Stimulated activated CD8-positive, alpha-beta memory T cell treated with anti-CD3 and anti-CD28 coated beads, Interleukin-7, amount 100 ng/mL, for 4 hours (primary cell): ENCODE results near the gene ERFL.

Experiments
- DNase-seq, 2 donors: peaks; one replicate each; pipeline ENCODE4 v3.0.0-alpha.2; 2020; ENCODE audit warnings: low read depth in 2 of 2

The ERFL gene

GRCh38 chr19:41859618-41860418, 68.4 kb downstream of the ERFL start, which contains the start of gene RPS19:
Gene RPS19 (plus strand): TSS chr19:41860255. CDS start chr19:41860775, 520 bp downstream.
- peak; percentile 95 to 97 for DNase-seq

DNA sequence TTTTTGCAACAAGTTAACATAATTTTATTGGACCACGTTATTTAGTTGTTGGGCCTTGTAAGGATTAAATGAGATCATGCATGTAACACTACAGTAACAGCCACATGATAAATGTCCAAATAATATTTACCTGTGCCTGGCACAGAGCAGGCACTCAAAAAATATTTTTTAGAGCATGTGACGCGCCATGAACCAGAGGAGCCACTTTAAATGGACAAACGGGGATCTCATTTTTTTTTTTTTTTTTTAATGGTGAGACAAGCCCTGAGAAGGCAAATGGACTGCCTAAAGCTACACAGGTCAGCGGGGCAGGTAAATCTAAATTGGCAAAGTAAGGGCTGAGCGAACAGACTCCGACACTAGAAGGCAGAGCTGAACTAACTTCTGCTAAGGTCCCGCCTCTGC, 69.0 kb downstream of the ERFL start:
- no peak for DNase-seq
